HCT116 (cell line): Measurements from ENCODE around the gene DDX20. TPM values are rescaled to one million over a fixed set of nuclear protein-coding genes. Genes with fewer than 3 reads are reported as not detected.

ENCODE experiments used
- ATAC-seq: fragments of 200-7000 bp; cut with Tn5 transposase; 2 replicates; pipeline ENCODE4 v1.9.1; 2020; ENCODE audit warnings: mild to moderate bottlenecking, moderate library complexity
- BruUV-seq: library from RNA; stranded (reverse); fragments of 400-500 nt; replicated peaks from 2 replicates; lab custom pipeline; 2021; lab: Mats Ljungman, UMichigan
- CTCF ChIA-PET: fragments of 300-600 bp; sonication (Branson Sonifier 250); formaldehyde crosslinking; loops from one replicate; lab custom pipeline; 2021; ENCODE audit warnings: antibody characterized with exemption; lab: Charles Lee
- POLR2A ChIA-PET: fragments of 300-600, 350-600 bp; sonication (Branson Sonifier 250); formaldehyde crosslinking; loops from one replicate; lab custom pipeline; 2021; ENCODE audit warnings: antibody characterized with exemption; lab: Charles Lee
- RAD21 ChIA-PET, 2 experiments: fragments of 300-600 bp; sonication (Branson Sonifier 250); formaldehyde crosslinking; loops; one replicate each; lab custom pipeline; 2023; ENCODE audit warnings: low total read pairs in 2 of 2; ENCODE audit not compliant: uncharacterized antibody in 2 of 2, unreplicated experiment in 2 of 2, low non-redundant PET in 1 of 2; lab: Charles Lee
- DNase-seq: peaks from one replicate; pipeline ENCODE4 v3.0.0-alpha.2; 2010; ENCODE audit warnings: low read depth, low spot score
- H2AFZ ChIP-seq: fragments of 200-600 bp; shearing (Covaris generic), sonication (generic); 2 replicates; pipeline ENCODE4 v1.6.1; 2017; ENCODE audit warnings: low read depth, mixed run types, mixed read lengths, antibody characterized with exemption, low read length; ENCODE audit not compliant: poor library complexity, severe bottlenecking
- H3K27ac ChIP-seq: 2 replicates; pipeline ENCODE4 v1.5.1; 2012; ENCODE audit warnings: low read depth, low read length
- H3K27me3 ChIP-seq: fragments of 200-600 bp; sonication (generic); 2 replicates; pipeline ENCODE4 v1.6.1; 2016; ENCODE audit warnings: mixed run types, low read length, mixed read lengths; ENCODE audit not compliant: insufficient read depth
- H3K36me3 ChIP-seq, 2 experiments: fragments of 200-500 bp in 1 of 2; fragments of 200-600 bp in 1 of 2; sonication (Bioruptor generic) in 1 of 2; sonication (generic) in 1 of 2; 2 replicates each; pipeline versions ENCODE4 v1.5.1 to v1.6.1; 2014 to 2016; ENCODE audit warnings: low read length in 2 of 2, inconsistent platforms in 1 of 2, mixed read lengths in 1 of 2, mixed run types in 1 of 2; ENCODE audit not compliant: insufficient read depth in 2 of 2, control insufficient read depth in 1 of 2
- H3K4me1 ChIP-seq, 2 experiments: fragments of 200-600 bp in 1 of 2; sonication (generic) in 1 of 2; 2 replicates each; pipeline versions ENCODE4 v1.5.1 to v1.6.1; 2012 to 2017; ENCODE audit warnings: low read length in 2 of 2, inconsistent platforms in 1 of 2, mild to moderate bottlenecking in 1 of 2, mixed read lengths in 1 of 2, mixed run types in 1 of 2, moderate library complexity in 1 of 2; ENCODE audit not compliant: insufficient read depth in 2 of 2, control insufficient read depth in 1 of 2
- H3K4me2 ChIP-seq: fragments of 200-600 bp; sonication (generic); 2 replicates; pipeline ENCODE4 v1.6.1; 2017; ENCODE audit warnings: mixed run types, low read length, mixed read lengths
- H3K4me3 ChIP-seq, 2 experiments: fragments of 200-600 bp in 1 of 2; sonication (generic) in 1 of 2; replicated peaks in 1 of 2; 2 replicates each; pipeline ENCODE4 v1.5.1; 2011 to 2016; ENCODE audit warnings: low read length in 2 of 2, control low read depth in 1 of 2, low read depth in 1 of 2, mild to moderate bottlenecking in 1 of 2, mixed read lengths in 1 of 2, mixed run types in 1 of 2
- H3K79me2 ChIP-seq: fragments of 200-600 bp; sonication (generic); 2 replicates; pipeline ENCODE4 v1.6.1; 2017; ENCODE audit warnings: mild to moderate bottlenecking, mixed run types, low read length, moderate library complexity, mixed read lengths; ENCODE audit not compliant: insufficient read depth
- H3K9ac ChIP-seq: fragments of 200-600 bp; sonication (generic); 2 replicates; pipeline ENCODE4 v1.6.1; 2016; ENCODE audit warnings: low read length, mixed read lengths
- H3K9me2 ChIP-seq: fragments of 200-600 bp; sonication (generic), shearing (Covaris generic); 2 replicates; pipeline ENCODE4 v1.6.1; 2017; ENCODE audit warnings: mixed run types, mild to moderate bottlenecking, moderate library complexity; ENCODE audit not compliant: insufficient read depth
- H3K9me3 ChIP-seq, 2 experiments: fragments of 200-500 bp in 1 of 2; fragments of 200-600 bp in 1 of 2; sonication (Bioruptor generic) in 1 of 2; sonication (generic) in 1 of 2; 2 replicates each; pipeline ENCODE4 v1.6.1; 2014 to 2017; ENCODE audit warnings: low read length in 2 of 2, mixed read lengths in 2 of 2, inconsistent platforms in 1 of 2, low read depth in 1 of 2, mild to moderate bottlenecking in 1 of 2, mixed run types in 1 of 2, moderate library complexity in 1 of 2; ENCODE audit not compliant: control insufficient read depth in 1 of 2, insufficient read depth in 1 of 2
- H4K20me1 ChIP-seq: fragments of 200-600 bp; sonication (generic), shearing (Covaris generic); 2 replicates; pipeline ENCODE4 v1.6.1; 2017; ENCODE audit warnings: mixed run types, mild to moderate bottlenecking, moderate library complexity; ENCODE audit not compliant: insufficient read depth
- ATF3 ChIP-seq: IDR thresholded peaks from 2 replicates; pipeline ENCODE4 v1.6.1; 2012
- CBX3 ChIP-seq: IDR thresholded peaks from 2 replicates; pipeline ENCODE4 v1.6.1; 2012; ENCODE audit warnings: low read depth
- CTCF ChIP-seq, 3 experiments: fragments of 200-600 bp in 1 of 3; sonication (generic) in 1 of 3; IDR thresholded peaks in 2 of 3; conservative IDR thresholded peaks in 1 of 3; 2 replicates each; pipeline ENCODE4 v1.5.1; 2012 to 2017; ENCODE audit warnings: low read depth in 2 of 3, low read length in 2 of 3, antibody characterized with exemption in 1 of 3, borderline replicate concordance in 1 of 3, control low read depth in 1 of 3, mild to moderate bottlenecking in 1 of 3, mixed read lengths in 1 of 3, mixed run types in 1 of 3, moderate library complexity in 1 of 3; ENCODE audit not compliant: insufficient read depth in 1 of 3
- MAX ChIP-seq: IDR thresholded peaks from 2 replicates; pipeline ENCODE4 v1.6.1; 2012
- RAD21 ChIP-seq: IDR thresholded peaks from 2 replicates; pipeline ENCODE4 v1.6.1; 2012; ENCODE audit warnings: low read depth, mild to moderate bottlenecking
- ZBTB33 ChIP-seq: IDR thresholded peaks from 2 replicates; pipeline ENCODE4 v1.6.1; 2011; ENCODE audit warnings: mild to moderate bottlenecking, low read length, moderate library complexity; ENCODE audit not compliant: insufficient replicate concordance; ENCODE audit errors: extremely low read depth
- intact Hi-C: fragments of 100-400 bp; cut with micrococcal nuclease; formaldehyde crosslinking; loops from 2 replicates; pipeline ENCODE4 v1.10.0; 2022
- total RNA-seq: library from RNA; stranded (reverse); gene quantifications from one replicate; pipeline ENCODE4 v1.2.1, GENCODE V29; 2021; ENCODE audit not compliant: unreplicated experiment

The DDX20 gene
- total RNA-seq, 1 experiment from 2014 or later = 14.9 TPM

- H3K4me1 ChIP-seq = no peaks in the 10 kb centered on the region
- H3K9me2 ChIP-seq = no peaks in the 10 kb centered on the region
- no peak for DNase-seq
- H3K4me2 ChIP-seq = no peak overlapping the region
- no peak overlapping the region for H3K9ac ChIP-seq
- no peak overlapping the region for H3K27ac ChIP-seq
- H4K20me1 ChIP-seq = no peaks in the 10 kb centered on the region
- no peak overlapping the region for H2AFZ ChIP-seq
- H3K9me3 ChIP-seq = no peaks in the 10 kb centered on the region
- ChIA-PET POLR2A (no interaction called here), CTCF (no interaction called here), RAD21 (no interaction called here)
- intact Hi-C loops = no loop called here
- BruUV-seq = no TSS peak
- no peaks in the 10 kb centered on the region for H3K79me2 ChIP-seq
- no peaks in the 10 kb centered on the region for H3K27me3 ChIP-seq
- TF ChIP-seq MAX (no peak), CTCF (IDR thresholded peaks at IDR 0.05 in 2 of 3, conservative IDR thresholded peaks at IDR 0.05 in 1 of 3; ENCODE audit: borderline replicate concordance in 1 of 3, insufficient read depth in 1 of 3, low read depth in 2 of 3, low read length in 2 of 3) (no peak)
- no peak overlapping the region for H3K4me3 ChIP-seq
- H3K36me3 ChIP-seq = no peaks in the 10 kb centered on the region
- 0 out of 2 replicates have a peak, but pooled peaks have one; percentile 14 for ATAC-seq
Observed at GRCh38 chr1:111778066-111778465, 22.4 kb downstream of the DDX20 start.

- ATAC-seq (no peak; the same call in 1 of the 2 replicates), DNase-seq (no peak)
- Histone ChIP-seq H3K9me2 (no peaks in the 10 kb centered on the region), H3K27me3 (peaks cover 4% of the 10 kb centered on the region; the same call in 1 of the 2 replicates), H2AFZ (no peak overlapping the region), H3K79me2 (no peaks in the 10 kb centered on the region), H3K9ac (no peak overlapping the region), H3K4me2 (no peak overlapping the region), H3K36me3 (no peaks in the 10 kb centered on the region), H3K9me3 (no peaks in the 10 kb centered on the region), H3K4me3 (no peak overlapping the region), H3K4me1 (no peaks in the 10 kb centered on the region), H4K20me1 (no peaks in the 10 kb centered on the region), H3K27ac (no peak overlapping the region)
- RAD21 ChIA-PET = no interaction called here
- intact Hi-C loops = no loop called here
- no TSS peak for BruUV-seq
- CTCF ChIA-PET = no interaction called here
- POLR2A ChIA-PET = no interaction called here
- TF ChIP-seq CBX3 = no peak
- no peak for TF ChIP-seq ZBTB33
- no peak for TF ChIP-seq RAD21
- no peak for TF ChIP-seq ATF3
Observed at GRCh38 chr1:111778541-111779051, 22.9 kb downstream of the DDX20 start.
